Uterus (tissue), 4 donors: ENCODE data around the gene IL17RD. TPM values are rescaled to one million over a fixed set of nuclear protein-coding genes. Genes with fewer than 3 reads are reported as not detected.
A peak's percentile ranks its signal among the peaks of the same experiment; 100 is the strongest.

Experiments used
- DNase-seq, 2 donors: peaks; one replicate each; pipeline ENCODE4 v3.0.0-alpha.2; 2019 to 2020
- H3K27ac ChIP-seq, 2 donors: fragments of 200-600 bp; sonication (generic); 1 replicate in 1 of 2; 2 replicates in 1 of 2; pipeline ENCODE4 v1.5.1; 2016 to 2018
- H3K27me3 ChIP-seq, 2 donors: fragments of 200-600 bp; sonication (generic); one replicate each; pipeline ENCODE4 v1.5.1; 2018 to 2019; ENCODE audit warnings: control low read depth in 1 of 2
- H3K36me3 ChIP-seq, 2 donors: fragments of 200-600 bp; sonication (generic); one replicate each; pipeline ENCODE4 v1.5.1; 2019; ENCODE audit warnings: control low read depth in 1 of 2
- H3K4me1 ChIP-seq, 2 donors: fragments of 200-600 bp; sonication (generic); one replicate each; pipeline ENCODE4 v1.5.1; 2018 to 2019; ENCODE audit warnings: control low read depth in 1 of 2
- H3K4me3 ChIP-seq, 2 donors: fragments of 200-600 bp; sonication (generic); 1 replicate in 1 of 2; 2 replicates in 1 of 2; pipeline ENCODE4 v1.5.1; 2018 to 2019; ENCODE audit warnings: mild to moderate bottlenecking in 1 of 2
- H3K9me3 ChIP-seq, 2 donors: fragments of 200-600 bp; sonication (generic); one replicate each; pipeline ENCODE4 v1.5.1; 2019; ENCODE audit warnings: control low read depth in 1 of 2
- CTCF ChIP-seq, 4 experiments: fragments of 200-600 bp in 2 of 4; fragments of 450-650 bp in 2 of 4; sonication (generic) in 2 of 4; IDR thresholded peaks; one replicate each; pipeline ENCODE4 v1.5.1; 2016 to 2019; ENCODE audit warnings: antibody characterized with exemption in 4 of 4, mild to moderate bottlenecking in 2 of 4, moderate library complexity in 1 of 4
- POLR2A ChIP-seq, 2 donors: fragments of 450-650 bp; IDR thresholded peaks; one replicate each; pipeline ENCODE4 v1.6.1; 2016; ENCODE audit warnings: antibody characterized with exemption in 2 of 2, mild to moderate bottlenecking in 1 of 2, moderate library complexity in 1 of 2
- intact Hi-C: fragments of 100-400 bp; cut with DNase I; formaldehyde crosslinking; loops from one replicate; pipeline ENCODE4 v1.15.1; 2023; ENCODE audit warnings: low total_unique reads
- total RNA-seq, 4 donors: library from RNA; depleted of rRNA in 3 of 4; stranded (reverse); fragments of >200 nt in 3 of 4; gene quantifications; one replicate each; pipeline versions ENCODE4 v1.1.0 to v1.2.4, GENCODE V29; 2014 to 2023
- donor health status: DM: yes; HTN: yes; CAD: no.

IL17RD gene
- total RNA-seq, 4 donors from 2014 or later, result 19.0 to 95.9 (median 52.5) TPM

GRCh38 chr3:57052662-57053061 is 112.5 kb downstream of the IL17RD start:
- intact Hi-C loops, result no loop called here
- DNase-seq, result no peak
- Histone ChIP-seq H3K36me3 (no peaks in the 10 kb centered on the region), H3K4me1 (no peaks in the 10 kb centered on the region), H3K27ac (no peak overlapping the region), H3K4me3 (no peak overlapping the region), H3K27me3 (no peaks in the 10 kb centered on the region), H3K9me3 (no peaks in the 10 kb centered on the region)
- TF ChIP-seq CTCF (IDR thresholded peaks at IDR 0.05), result no peak
- no peak for TF ChIP-seq POLR2A (IDR thresholded peaks at IDR 0.05)

- Histone ChIP-seq H3K27me3 (no peaks in the 10 kb centered on the region), H3K4me1 (no peaks in the 10 kb centered on the region), H3K27ac (no peak overlapping the region), H3K9me3 (no peaks in the 10 kb centered on the region), H3K36me3 (no peaks in the 10 kb centered on the region), H3K4me3 (no peak overlapping the region)
- intact Hi-C loops, result no loop called here
- no peak for DNase-seq
- TF ChIP-seq POLR2A (IDR thresholded peaks at IDR 0.05) (no peak), CTCF (IDR thresholded peaks at IDR 0.05) (no peak)
Observed at GRCh38 chr3:57048728-57049127, 116.4 kb downstream of the IL17RD start.

DNA sequence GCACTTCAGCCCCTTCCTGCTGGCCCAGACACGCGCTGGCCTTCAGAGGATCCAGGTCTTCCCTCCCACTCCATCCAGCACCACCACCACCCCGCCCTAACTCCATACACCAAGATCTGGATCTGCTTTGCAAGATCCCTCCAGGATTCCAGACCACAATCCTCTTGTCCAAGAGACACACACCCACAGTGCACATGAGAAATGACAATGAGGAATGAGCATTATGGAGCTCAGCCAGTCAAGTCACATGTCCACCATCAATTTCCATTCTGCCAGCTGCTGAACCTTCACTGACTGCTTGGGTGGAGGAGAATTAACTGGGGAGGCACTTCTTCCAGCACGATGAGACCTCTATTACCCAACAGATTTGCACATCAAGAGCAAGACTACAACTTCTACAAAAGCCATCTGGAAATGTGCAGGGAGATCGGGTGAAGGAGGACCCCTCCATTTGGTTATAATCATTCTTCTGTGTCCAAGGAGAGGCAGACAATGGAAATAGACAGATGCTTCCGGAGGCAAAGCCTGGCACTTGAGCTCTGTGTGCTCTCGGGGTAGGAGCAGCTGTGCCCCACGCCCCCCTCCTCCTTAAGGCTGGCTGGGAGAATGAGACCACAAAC is 117.0 kb downstream of the IL17RD start:
- no peak overlapping the region for H3K27ac ChIP-seq
- H3K36me3 ChIP-seq, result no peaks in the 10 kb centered on the region
- DNase-seq, result peak; percentile 32 to 54
- intact Hi-C loops, result no loop called here
- no peak for TF ChIP-seq POLR2A (IDR thresholded peaks at IDR 0.05)
- TF ChIP-seq CTCF (IDR thresholded peaks at IDR 0.05), result no peak
- no peaks in the 10 kb centered on the region for H3K9me3 ChIP-seq
- no peaks in the 10 kb centered on the region for H3K4me1 ChIP-seq
- no peak overlapping the region for H3K4me3 ChIP-seq
- no peaks in the 10 kb centered on the region for H3K27me3 ChIP-seq

DNA sequence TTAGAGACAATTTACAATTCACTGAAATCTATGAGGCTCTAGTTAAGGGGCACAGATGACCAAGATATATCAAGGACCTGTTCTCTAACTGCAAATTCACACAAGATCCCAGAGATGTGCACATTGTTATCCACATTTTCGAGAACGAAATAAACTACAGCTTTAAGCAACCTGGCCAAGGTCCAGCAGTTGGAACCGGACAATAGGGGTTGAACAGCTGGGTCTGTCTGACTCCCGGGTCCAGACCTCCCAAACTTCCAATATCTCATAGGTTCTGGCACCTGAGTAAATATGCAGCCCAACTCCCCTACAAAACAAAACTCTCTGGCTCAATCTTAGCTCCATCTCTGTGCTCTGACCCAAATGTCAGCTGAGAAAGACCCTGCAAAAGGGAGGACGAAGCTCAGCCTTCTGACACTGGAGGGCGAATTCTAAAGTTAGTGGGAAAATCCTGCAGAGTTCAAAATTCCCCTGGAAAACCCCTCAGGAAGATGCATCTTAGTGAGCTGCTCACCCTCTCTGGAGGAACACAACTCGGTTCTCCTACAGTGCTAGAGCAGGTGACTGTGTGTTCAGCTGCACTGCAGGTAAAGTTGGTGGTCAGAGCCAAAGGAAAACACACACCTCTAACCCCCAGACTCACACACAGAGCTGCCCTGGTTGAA is 118.9 kb downstream of the IL17RD start:
- intact Hi-C loops, result no loop called here
- Histone ChIP-seq H3K27ac (no peak overlapping the region), H3K4me3 (no peak overlapping the region), H3K4me1 (no peaks in the 10 kb centered on the region), H3K27me3 (no peaks in the 10 kb centered on the region), H3K9me3 (no peaks in the 10 kb centered on the region), H3K36me3 (no peaks in the 10 kb centered on the region)
- TF ChIP-seq POLR2A (IDR thresholded peaks at IDR 0.05), result no peak
- no peak for TF ChIP-seq CTCF (IDR thresholded peaks at IDR 0.05)
- DNase-seq, result no peak

GRCh38 chr3:57043518-57043917 is 121.6 kb downstream of the IL17RD start:
- Histone ChIP-seq H3K4me3 (no peak overlapping the region), H3K27ac (no peak overlapping the region), H3K36me3 (no peaks in the 10 kb centered on the region), H3K9me3 (no peaks in the 10 kb centered on the region), H3K4me1 (no peaks in the 10 kb centered on the region), H3K27me3 (no peaks in the 10 kb centered on the region)
- DNase-seq, result no peak
- intact Hi-C loops, result no loop called here
- TF ChIP-seq CTCF (IDR thresholded peaks at IDR 0.05), result no peak
- TF ChIP-seq POLR2A (IDR thresholded peaks at IDR 0.05), result no peak
